ENCODE data around the gene TJP2. TPM values are rescaled to one million over a fixed set of nuclear protein-coding genes. Genes with fewer than 3 reads are reported as not detected.

Gene TJP2
- total RNA-seq, 1 donor: 61.7 TPM

DNA sequence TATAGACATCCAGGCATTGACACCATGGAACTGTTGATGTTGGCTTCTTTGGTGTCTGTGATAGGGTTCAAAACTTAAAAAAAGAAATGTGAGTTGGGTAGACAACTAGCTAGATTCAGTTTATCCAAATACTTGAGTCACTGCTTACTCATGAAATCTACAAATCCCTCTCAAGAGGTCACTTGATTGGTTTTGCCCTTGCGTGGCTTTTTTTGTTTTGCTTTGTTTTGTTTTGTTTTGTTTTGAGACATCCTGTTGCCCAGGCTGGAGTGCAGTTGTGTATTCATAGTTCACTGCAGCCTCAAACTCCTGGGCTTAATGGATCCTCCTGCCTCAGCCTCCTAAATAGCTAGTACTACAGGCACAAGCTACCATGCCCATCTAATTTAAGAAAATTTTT, 140.5 kb downstream of the TJP2 start:
- no peak for TF ChIP-seq CTCF (IDR thresholded peaks at IDR 0.05; ENCODE audit: insufficient read depth, low read length)
- H3K4me3 ChIP-seq (ENCODE audit: low read depth, low read length): no peak overlapping the region
- DNase-seq (ENCODE audit: low read depth): no peak

DNA sequence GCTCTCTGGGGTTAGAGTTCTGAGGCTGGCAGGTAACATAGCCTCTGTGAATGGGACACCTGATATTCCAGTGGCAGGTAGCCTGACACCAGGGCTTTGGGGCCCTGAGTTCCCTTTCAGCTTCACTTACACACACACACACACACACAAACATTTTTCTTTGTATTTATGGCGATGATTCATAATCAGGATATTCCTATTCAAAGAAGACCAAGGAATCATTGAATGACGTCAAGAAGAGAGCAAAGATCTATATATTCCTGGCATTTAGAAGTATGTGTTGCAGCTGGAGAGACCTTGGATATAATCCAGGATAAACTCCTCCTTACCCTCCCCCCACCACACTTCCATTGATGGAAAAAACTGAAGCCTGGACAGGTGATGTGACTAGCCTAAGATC, 143.0 kb downstream of the TJP2 start:
- TF ChIP-seq CTCF (IDR thresholded peaks at IDR 0.05; ENCODE audit: insufficient read depth, low read length): no peak
- peak; percentile 7 for DNase-seq (ENCODE audit: low read depth)
- no peak overlapping the region for H3K4me3 ChIP-seq (ENCODE audit: low read depth, low read length)

- TF ChIP-seq CTCF (IDR thresholded peaks at IDR 0.05; ENCODE audit: insufficient read depth, low read length): no peak
- no peak for DNase-seq (ENCODE audit: low read depth)
- H3K4me3 ChIP-seq (ENCODE audit: low read depth, low read length): no peak overlapping the region
Measured at GRCh38 chr9:69317894-69318293, 143.8 kb downstream of the TJP2 start.

- H3K4me3 ChIP-seq (ENCODE audit: low read depth, low read length): no peak overlapping the region
- TF ChIP-seq CTCF (IDR thresholded peaks at IDR 0.05; ENCODE audit: insufficient read depth, low read length): no peak
- DNase-seq (ENCODE audit: low read depth): no peak
Measured at GRCh38 chr9:69319324-69320025, 145.4 kb downstream of the TJP2 start.

GRCh38 chr9:69322256-69322655, 148.2 kb downstream of the TJP2 start:
- no peak overlapping the region for H3K4me3 ChIP-seq (ENCODE audit: low read depth, low read length)
- no peak for DNase-seq (ENCODE audit: low read depth)
- TF ChIP-seq CTCF (IDR thresholded peaks at IDR 0.05; ENCODE audit: insufficient read depth, low read length): no peak

DNA sequence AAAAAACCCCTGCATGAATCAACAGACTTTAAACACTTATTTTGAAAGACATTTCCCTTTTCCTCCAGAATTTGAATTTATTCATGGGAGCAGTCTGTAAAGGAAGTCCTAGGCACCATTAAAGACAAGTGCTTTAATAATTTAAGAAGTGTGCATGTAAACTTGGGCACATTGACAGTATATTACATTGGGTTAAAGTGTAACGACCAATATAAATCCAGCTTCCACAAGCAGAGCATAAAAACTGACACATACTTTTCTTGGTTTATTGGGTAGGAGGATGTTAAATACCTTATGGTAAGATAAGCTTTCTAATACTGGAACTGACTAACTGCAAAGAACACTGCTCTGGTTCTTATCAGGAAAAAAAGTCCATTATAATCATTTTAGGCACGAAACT, 149.8 kb downstream of the TJP2 start:
- no peak overlapping the region for H3K4me3 ChIP-seq (ENCODE audit: low read depth, low read length)
- DNase-seq (ENCODE audit: low read depth): peak; percentile 5
- no peak for TF ChIP-seq CTCF (IDR thresholded peaks at IDR 0.05; ENCODE audit: insufficient read depth, low read length)

Other genes starting within 250 kb of the TJP2 start
- not detected in 2 replicates for gene PRKACG, start 160.2 kb upstream of the TJP2 start, total RNA-seq (ENCODE audit: low replicate concordance)
- gene FXN, start 138.5 kb upstream of the TJP2 start, total RNA-seq (ENCODE audit: low replicate concordance): 2.4 and 8.7 TPM in 2 replicates
- 0.18 and 0.41 TPM in 2 replicates for gene ENTREP1, start 150.9 kb downstream of the TJP2 start, total RNA-seq (ENCODE audit: low replicate concordance)